OCI-LY1 (cell line): ENCODE results near the gene FBN1.

ENCODE experiments used
- CTCF ChIP-seq: fragments of 200-600 bp; sonication (generic), shearing (Covaris generic); IDR thresholded peaks from 2 replicates; pipeline ENCODE4 v1.5.1; 2017; ENCODE audit warnings: mild to moderate bottlenecking, antibody characterized with exemption, low read length, moderate library complexity, mixed read lengths
- EZH2 ChIP-seq: fragments of 200-600 bp; sonication (generic), shearing (Covaris generic); IDR thresholded peaks from 2 replicates; pipeline ENCODE4 v1.8.0; 2017; ENCODE audit warnings: borderline replicate concordance, mixed run types, mild to moderate bottlenecking, antibody characterized with exemption, low read length, moderate library complexity, mixed read lengths

- TF ChIP-seq CTCF (no peak), EZH2 (no peak)
These were observed 106.6 kb downstream of the FBN1 start for GRCh38 chr15:48538941-48539340.
